Keratinocyte (primary cell): Measurements from ENCODE around the gene TDP1. TPM values are rescaled to one million over a fixed set of nuclear protein-coding genes. Genes with fewer than 3 reads are reported as not detected.

Experiments used
- DNase-seq: peaks from one replicate; pipeline ENCODE4 v3.0.0-alpha.2; 2011; ENCODE audit warnings: low read depth, missing footprints, low spot score
- FAIRE-seq: peaks from 2 replicates; lab custom pipeline; 2011; peaks lifted over from hg19 to GRCh38; lab: Jason Lieb, UNC
- H2AFZ ChIP-seq: 2 replicates; pipeline ENCODE4 v1.6.0; 2012; ENCODE audit warnings: low read length, control low read depth, inconsistent platforms; ENCODE audit not compliant: control insufficient read depth
- H3K27ac ChIP-seq: 2 replicates; pipeline ENCODE4 v1.5.1; 2011; ENCODE audit warnings: low read length; ENCODE audit not compliant: control insufficient read depth, insufficient read depth
- H3K27me3 ChIP-seq: 3 replicates; pipeline ENCODE4 v1.6.0; 2011; ENCODE audit warnings: low read length; ENCODE audit not compliant: control insufficient read depth, insufficient read depth; ENCODE audit errors: extremely low read depth
- H3K36me3 ChIP-seq, 2 experiments: 2 replicates in 1 of 2; 3 replicates in 1 of 2; pipeline ENCODE4 v1.5.1; 2011; ENCODE audit warnings: low read length in 2 of 2, mild to moderate bottlenecking in 1 of 2; ENCODE audit not compliant: control insufficient read depth in 2 of 2, insufficient read depth in 2 of 2; ENCODE audit errors: extremely low read depth in 1 of 2
- H3K4me1 ChIP-seq: 3 replicates; pipeline ENCODE4 v1.5.1; 2011; ENCODE audit warnings: low read length; ENCODE audit not compliant: control insufficient read depth, insufficient read depth; ENCODE audit errors: extremely low read depth
- H3K4me2 ChIP-seq: 3 replicates; pipeline ENCODE4 v1.6.0; 2011; ENCODE audit warnings: low read depth, low read length; ENCODE audit not compliant: control insufficient read depth, insufficient read depth; ENCODE audit errors: extremely low read depth
- H3K4me3 ChIP-seq, 3 experiments: fragments of 200-600 bp in 1 of 3; sonication (generic) in 1 of 3; 2 replicates in 2 of 3; 3 replicates in 1 of 3; pipeline ENCODE4 v1.5.1; 2011 to 2016; ENCODE audit warnings: low read length in 3 of 3, mild to moderate bottlenecking in 3 of 3, control low read depth in 2 of 3, inconsistent platforms in 1 of 3, low read depth in 1 of 3, mixed read lengths in 1 of 3, mixed run types in 1 of 3, moderate library complexity in 1 of 3; ENCODE audit not compliant: control insufficient read depth in 2 of 3, insufficient read depth in 2 of 3; ENCODE audit errors: extremely low read depth in 1 of 3
- H3K79me2 ChIP-seq: 2 replicates; pipeline ENCODE4 v1.6.0; 2012; ENCODE audit warnings: low read length; ENCODE audit not compliant: control insufficient read depth, insufficient read depth
- H3K9ac ChIP-seq: 3 replicates; pipeline ENCODE4 v1.6.0; 2011; ENCODE audit warnings: low read length; ENCODE audit not compliant: control insufficient read depth, insufficient read depth; ENCODE audit errors: extremely low read depth
- H3K9me1 ChIP-seq: 3 replicates; pipeline ENCODE4 v1.6.0; 2011; ENCODE audit warnings: low read length; ENCODE audit not compliant: control insufficient read depth, insufficient read depth; ENCODE audit errors: extremely low read depth
- H3K9me3 ChIP-seq: 2 replicates; pipeline ENCODE4 v1.5.1; 2012; ENCODE audit warnings: low read depth, low read length; ENCODE audit not compliant: control insufficient read depth
- H4K20me1 ChIP-seq: 3 replicates; pipeline ENCODE4 v1.6.0; 2011; ENCODE audit warnings: low read length; ENCODE audit not compliant: control insufficient read depth, insufficient read depth; ENCODE audit errors: extremely low read depth
- CTCF ChIP-seq, 3 experiments: IDR thresholded peaks in 1 of 3; conservative IDR thresholded peaks in 1 of 3; optimal IDR thresholded peaks in 1 of 3; 2 replicates in 2 of 3; 3 replicates in 1 of 3; pipeline versions ENCODE3 to v1.5.1; 2011; ENCODE audit warnings: low read length in 3 of 3, mild to moderate bottlenecking in 3 of 3, moderate library complexity in 2 of 3, control low read depth in 1 of 3, inconsistent platforms in 1 of 3; ENCODE audit not compliant: insufficient read depth in 2 of 3; ENCODE audit errors: extremely low read depth in 1 of 3
- EZH2 ChIP-seq: IDR thresholded peaks from one replicate; pipeline ENCODE4 v1.6.1; 2012; ENCODE audit warnings: inconsistent platforms, mild to moderate bottlenecking, low read length, moderate library complexity
- dilution Hi-C: fragments of 300-500 bp; cut with MboI; formaldehyde crosslinking; loops from one replicate; pipeline ENCODE4 v1.7.0; 2020; ENCODE audit warnings: low sequenced_read_pairs; ENCODE audit not compliant: extremely low pct_ligation_motif_present
- polyA plus RNA-seq, 5 experiments: library from polyadenylated mRNA; depleted of rRNA in 3 of 5; stranded (reverse) in 3 of 5; stranded (forward) in 1 of 5; unstranded in 1 of 5; fragments of >200 nt; gene quantifications; 1 replicate in 1 of 5; 2 replicates in 3 of 5; 3 replicates in 1 of 5; pipeline versions ENCODE4 v1.2.1 to v1.2.3, GENCODE V29; 2011 to 2012; ENCODE audit warnings: missing spikeins in 2 of 5, low read depth in 1 of 5, low replicate concordance in 1 of 5

Gene TDP1
- polyA plus RNA-seq, 1 donor (not counting 4 experiments of a cell fraction or from before 2014, with no cell fraction given) = 24.9 TPM

GRCh38 chr14:90019824-90020523 lies 64.2 kb downstream of the TDP1 start:
- Histone ChIP-seq H3K4me1 (peaks cover 5% of the 10 kb centered on the region), H3K9me1 (no peaks in the 10 kb centered on the region), H3K4me2 (no peak overlapping the region), H3K79me2 (no peaks in the 10 kb centered on the region), H4K20me1 (peaks cover 3% of the 10 kb centered on the region), H3K9me3 (no peaks in the 10 kb centered on the region), H3K9ac (no peak overlapping the region), H3K36me3 (peaks cover 11 to 26% of the 10 kb centered on the region in 2 experiments), H3K4me3 (no peak overlapping the region), H2AFZ (no peak overlapping the region), H3K27ac (no peak overlapping the region), H3K27me3 (no peaks in the 10 kb centered on the region)
- FAIRE-seq = no peak
- dilution Hi-C loops = no loop called here
- no peak for TF ChIP-seq EZH2
- no peak for TF ChIP-seq CTCF (optimal IDR thresholded peaks at IDR 0.05 in 1 of 3, IDR thresholded peaks at IDR 0.05 in 1 of 3, conservative IDR thresholded peaks at IDR 0.05 in 1 of 3; ENCODE audit: extremely low read depth in 1 of 3, insufficient read depth in 2 of 3, low read length in 3 of 3)
- no peak for DNase-seq

- Histone ChIP-seq H3K9ac (no peak overlapping the region), H3K4me2 (no peak overlapping the region), H4K20me1 (peaks cover 3% of the 10 kb centered on the region), H2AFZ (no peak overlapping the region), H3K79me2 (no peaks in the 10 kb centered on the region), H3K27me3 (no peaks in the 10 kb centered on the region), H3K4me1 (peaks cover 5% of the 10 kb centered on the region), H3K4me3 (no peak overlapping the region), H3K27ac (no peak overlapping the region), H3K9me1 (no peaks in the 10 kb centered on the region), H3K36me3 (peaks cover 13 to 21% of the 10 kb centered on the region in 2 experiments), H3K9me3 (no peaks in the 10 kb centered on the region)
- TF ChIP-seq EZH2 (no peak), CTCF (optimal IDR thresholded peaks at IDR 0.05 in 1 of 3, IDR thresholded peaks at IDR 0.05 in 1 of 3, conservative IDR thresholded peaks at IDR 0.05 in 1 of 3; ENCODE audit: extremely low read depth in 1 of 3, insufficient read depth in 2 of 3, low read length in 3 of 3) (no peak)
- dilution Hi-C loops = no loop called here
- DNase-seq = no peak
- FAIRE-seq = no peak
Observed at GRCh38 chr14:90023176-90023896, 67.6 kb downstream of the TDP1 start.
